HG03558 (cell line): ENCODE results near the gene METTL18.
"Not testable (repeated sequence)": the region's sequence is repeated elsewhere in the genome, so short reads cannot be mapped to it uniquely, and the experiment has no call there.

Source experiments
- ATAC-seq: cut with Tn5 transposase; IDR thresholded peaks from one replicate; pipeline ENCODE4 v1.9.1; 2021; ENCODE audit warnings: moderate number of reproducible peaks; ENCODE audit not compliant: unreplicated experiment; ENCODE audit errors: extremely low read depth

Gene METTL18

GRCh38 chr1:169794530-169795416 lies at the start of gene METTL18:
TSS of gene METTL18 (minus strand) at chr1:169794907. CDS start at chr1:169793695, 1,212 bp downstream.
- ATAC-seq: peak; percentile 92

- ATAC-seq: no peak
Observed at GRCh38 chr1:169838942-169839341, 44.2 kb upstream of the METTL18 start.

DNA sequence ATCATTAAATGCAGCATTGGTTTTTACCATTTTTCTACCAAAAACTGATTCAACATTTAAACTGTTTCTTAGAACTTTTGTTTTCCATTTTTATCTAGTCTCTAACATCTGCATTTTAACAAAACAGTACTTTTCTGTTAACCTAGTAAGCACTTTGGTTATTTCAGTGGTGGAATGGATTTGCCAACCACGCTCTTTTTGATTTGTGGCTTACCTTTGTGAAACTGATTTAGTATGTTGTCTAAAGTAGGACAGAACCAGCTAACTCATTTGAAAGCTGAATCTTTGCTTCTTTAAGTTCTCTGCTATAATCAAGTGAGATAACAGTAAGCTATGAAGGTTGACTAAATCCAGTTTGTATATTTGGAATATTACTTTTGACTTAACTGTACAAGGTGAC lies 41.5 kb upstream of the METTL18 start:
- no peak for ATAC-seq

- no peak for ATAC-seq
Observed at GRCh38 chr1:169835647-169836046, 40.9 kb upstream of the METTL18 start.

- no peak for ATAC-seq
Observed at GRCh38 chr1:169834869-169835268, 40.2 kb upstream of the METTL18 start.

DNA sequence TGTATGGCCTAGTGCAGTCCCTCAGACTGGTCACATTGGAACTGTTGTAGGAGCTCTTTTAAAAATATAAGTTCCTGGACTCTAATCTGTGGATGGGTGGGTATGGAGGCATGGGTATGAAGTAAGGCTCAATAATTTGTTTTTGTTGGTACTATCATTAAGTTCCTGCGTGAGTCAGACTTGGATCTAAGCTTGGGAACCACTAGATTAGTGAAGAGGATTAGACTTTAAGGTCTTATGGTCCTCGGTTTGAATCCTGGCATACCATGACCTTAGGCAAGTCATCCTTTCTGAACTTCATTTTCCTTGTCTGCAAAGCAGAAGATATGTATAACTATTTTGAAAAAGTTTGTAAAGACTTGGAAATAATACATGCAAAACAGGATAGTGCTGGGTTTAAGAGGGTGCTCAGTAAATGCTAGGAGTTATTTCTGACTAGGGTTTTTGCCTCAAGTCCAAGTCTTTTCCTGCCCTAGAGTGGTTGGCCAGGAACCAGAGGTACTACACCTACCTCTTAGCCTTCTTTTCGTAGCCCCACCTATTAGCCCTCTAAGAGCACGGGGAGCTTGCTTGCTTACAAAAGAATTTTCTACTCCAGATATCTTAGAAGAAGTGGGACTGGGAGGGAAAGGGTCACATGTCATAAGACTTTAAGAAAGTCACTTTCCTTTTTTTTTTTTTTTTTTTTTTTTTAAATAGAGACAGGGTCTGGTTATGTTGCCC lies 38.6 kb upstream of the METTL18 start:
- no peak for ATAC-seq

- ATAC-seq: no peak
Observed at GRCh38 chr1:169829671-169830070, 35.0 kb upstream of the METTL18 start.

- no peak for ATAC-seq
Observed at GRCh38 chr1:169824153-169824552, 29.4 kb upstream of the METTL18 start.

GRCh38 chr1:169821500-169821899 lies 26.8 kb upstream of the METTL18 start:
- no peak for ATAC-seq

DNA sequence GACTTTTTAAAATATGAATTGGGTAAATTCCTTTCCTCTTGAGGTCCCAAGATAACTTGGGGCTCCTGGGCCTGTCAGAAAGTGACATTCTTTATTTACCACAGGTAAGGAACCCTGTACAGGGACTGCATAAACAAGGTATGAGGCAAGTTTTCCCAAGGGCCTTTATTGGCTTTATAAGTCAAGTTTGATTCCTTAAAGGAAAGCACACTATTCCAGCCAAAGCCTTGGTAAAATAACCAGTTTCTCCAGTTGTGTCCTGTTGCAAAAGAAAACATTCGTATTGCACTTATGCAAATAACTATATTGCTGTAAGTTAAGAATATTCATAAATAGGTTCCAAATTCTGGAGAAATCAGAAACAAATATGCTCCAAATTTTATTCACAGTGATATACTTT lies 21.9 kb upstream of the METTL18 start:
- ATAC-seq: no peak

DNA sequence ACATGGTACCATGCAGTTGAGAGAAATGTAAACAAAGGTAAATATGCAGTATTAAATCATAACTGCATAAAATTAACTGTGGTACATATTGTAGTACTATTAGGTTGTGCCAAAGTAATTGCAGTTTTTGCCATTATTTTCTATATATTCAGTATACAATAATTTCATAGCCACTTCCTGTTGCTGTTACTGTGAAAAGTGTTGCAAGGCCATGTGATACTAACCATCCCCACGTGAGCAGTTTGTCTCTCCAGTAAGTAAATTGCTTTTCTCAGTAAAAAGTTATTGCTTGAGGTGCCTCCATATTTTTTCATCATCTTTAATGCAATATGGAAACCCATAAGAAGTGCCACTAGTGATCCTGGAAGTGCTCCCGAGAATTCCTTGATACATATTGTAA lies 19.6 kb upstream of the METTL18 start:
- no peak for ATAC-seq

DNA sequence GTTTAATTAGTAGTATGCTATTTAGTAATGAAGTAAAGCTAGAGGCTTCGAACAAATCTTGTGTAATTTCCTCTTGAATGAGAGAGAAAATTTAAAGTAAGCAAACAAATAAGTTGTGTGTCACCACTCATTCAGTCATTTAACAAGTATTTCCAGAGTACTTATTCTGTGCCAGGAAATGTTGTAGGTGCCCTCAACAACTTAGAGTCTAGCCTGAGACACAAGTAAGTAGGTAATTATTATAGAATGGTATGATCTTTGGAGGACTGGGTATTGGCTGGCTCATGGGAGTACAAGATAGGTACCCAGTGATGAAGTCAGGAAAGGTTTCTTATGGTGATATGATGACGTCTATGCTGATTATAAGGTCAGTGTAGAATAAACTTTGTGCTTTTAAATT lies 17.4 kb upstream of the METTL18 start:
- ATAC-seq: no peak

DNA sequence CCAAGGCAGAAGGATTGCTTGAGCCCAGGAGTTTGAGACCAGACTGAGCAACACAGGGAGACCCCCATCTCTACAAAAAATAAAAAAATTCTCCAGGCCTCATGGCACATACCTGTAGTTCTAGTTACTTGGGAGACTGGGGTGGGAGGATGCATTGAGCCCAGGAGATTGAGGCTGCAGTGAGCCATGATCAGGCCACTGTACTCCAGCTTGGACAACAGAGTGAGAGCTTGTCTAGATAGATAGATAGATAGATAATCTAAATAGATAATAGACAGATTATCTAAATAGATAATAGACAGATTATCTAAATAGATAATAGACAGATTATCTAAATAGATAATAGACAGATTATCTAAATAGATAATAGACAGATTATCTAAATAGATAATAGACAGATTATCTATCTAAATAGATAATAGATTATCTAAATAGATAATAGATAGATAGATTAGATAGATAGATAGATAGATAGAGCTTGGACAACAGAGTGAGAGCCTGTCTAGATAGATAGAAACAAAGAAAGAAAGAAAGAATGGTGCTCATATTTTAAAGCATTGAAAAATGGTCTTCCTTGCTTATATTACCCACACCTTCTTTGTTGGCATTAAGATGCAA lies 16.8 kb upstream of the METTL18 start:
- not testable (repeated sequence) for ATAC-seq

- no peak for ATAC-seq
Observed at GRCh38 chr1:169809370-169810095, 14.8 kb upstream of the METTL18 start.

- no peak for ATAC-seq
Observed at GRCh38 chr1:169804941-169805340, 10.2 kb upstream of the METTL18 start.

- ATAC-seq: no peak
Observed at GRCh38 chr1:169802888-169803287, 8.2 kb upstream of the METTL18 start.

GRCh38 chr1:169797281-169797680 lies 2.6 kb upstream of the METTL18 start:
- no peak for ATAC-seq

DNA sequence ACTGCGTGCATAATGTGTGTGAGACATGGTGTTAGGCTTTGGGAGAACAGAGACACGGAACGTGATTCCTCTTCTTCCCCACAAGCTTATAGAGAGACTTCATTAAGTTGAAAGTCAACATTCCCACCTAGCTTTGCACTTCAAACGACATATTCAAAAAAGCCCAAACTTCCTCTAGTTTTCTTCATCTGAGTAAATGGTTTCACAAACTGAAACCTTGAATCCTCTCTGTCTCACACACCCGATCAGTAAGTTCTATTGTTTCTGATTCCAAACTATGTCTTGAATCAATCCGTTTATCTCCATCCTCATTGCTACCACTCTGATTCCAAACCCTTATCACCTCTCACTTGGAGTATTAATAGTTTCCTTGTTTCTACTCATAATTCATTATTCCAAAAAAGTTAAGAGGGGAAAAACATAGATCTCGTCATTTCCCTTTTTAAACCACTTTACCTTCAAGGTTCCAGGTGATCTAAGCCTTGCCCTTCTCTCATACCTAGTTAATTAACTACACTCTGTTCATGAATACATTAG lies 1.6 kb upstream of the METTL18 start:
- ATAC-seq: no peak

GRCh38 chr1:169795687-169796086 lies 980 bp upstream of the METTL18 start:
- ATAC-seq: no peak

DNA sequence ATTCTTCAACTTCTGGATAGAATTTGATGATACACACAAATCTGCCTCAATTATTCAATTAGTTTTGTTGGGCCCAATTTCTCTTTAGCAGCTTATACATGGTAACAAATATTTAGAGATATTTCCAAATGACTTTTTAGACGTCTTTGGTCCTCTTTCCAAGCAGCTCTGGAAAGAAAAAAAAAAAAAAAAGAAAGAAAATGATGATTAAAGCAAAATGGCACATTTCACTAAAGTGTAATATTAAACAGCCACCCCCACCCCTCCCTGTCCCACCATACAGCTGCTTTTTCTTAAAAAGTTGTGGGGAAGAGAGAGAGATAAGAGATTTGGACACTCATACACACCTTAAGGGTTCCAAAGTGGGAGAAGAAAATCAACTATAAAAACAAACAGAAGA lies 977 bp downstream of the METTL18 start:
- no peak for ATAC-seq
